Mucosa of descending colon (tissue), 3 donors: ENCODE data around the gene KLHDC7A. TPM values are rescaled to one million over a fixed set of nuclear protein-coding genes. Genes with fewer than 3 reads are reported as not detected.

Experiments used
- ATAC-seq: fragments of 200-7000 bp; cut with Tn5 transposase; one replicate; pipeline ENCODE4 v1.9.1; 2020; ENCODE audit warnings: mild to moderate bottlenecking, moderate library complexity
- DNase-seq, 3 donors: peaks; one replicate each; pipeline ENCODE4 v3.0.0-alpha.2; 2020
- H3K36me3 ChIP-seq: fragments of 200-600 bp; one replicate; pipeline ENCODE4 v1.8.0; 2021; ENCODE audit warnings: low read depth, mild to moderate bottlenecking
- H3K4me1 ChIP-seq: fragments of 200-600 bp; one replicate; pipeline ENCODE4 v1.8.0; 2021; ENCODE audit warnings: low read depth, mild to moderate bottlenecking
- H3K4me3 ChIP-seq: fragments of 200-600 bp; one replicate; pipeline ENCODE4 v1.8.0; 2021; ENCODE audit warnings: mild to moderate bottlenecking
- H3K9me3 ChIP-seq: fragments of 200-600 bp; one replicate; pipeline ENCODE4 v1.8.0; 2021; ENCODE audit warnings: mild to moderate bottlenecking
- CTCF ChIP-seq: fragments of 200-600 bp; IDR thresholded peaks from one replicate; pipeline ENCODE4 v1.8.0; 2022; ENCODE audit warnings: antibody characterized with exemption, mild to moderate bottlenecking
- intact Hi-C, 2 donors: fragments of 100-400 bp; cut with DNase I in 1 of 2; cut with micrococcal nuclease in 1 of 2; formaldehyde crosslinking; loops; one replicate each; pipeline versions ENCODE4 v1.11.0 to v1.11.1; 2022; cut with DNase I, micrococcal nuclease
- total RNA-seq, 3 donors: library from RNA; stranded (reverse); fragmentation: NEBNext Ultra II Directional in 2 of 3; extraction: Animal tissue kit (Norgen Biotek cat#: 25700) in 2 of 3; gene quantifications; one replicate each; pipeline versions ENCODE4 v1.2.1 to v1.2.4, GENCODE V29; 2021 to 2023
- donor health status: DM: no; HTN: no; CAD: no; lungs with moderate emphysema.
- donor health status: DM: no; HTN: no; CAD: no.
- donor health status: DM: no; HTN: yes; CAD: no.

The KLHDC7A gene
- total RNA-seq, 3 donors from 2014 or later = 0.13 to 3.5 (median 2.3) TPM

- Histone ChIP-seq H3K4me1 (no peaks in the 10 kb centered on the region), H3K36me3 (no peaks in the 10 kb centered on the region), H3K9me3 (no peaks in the 10 kb centered on the region), H3K4me3 (no peak overlapping the region)
- no peak for TF ChIP-seq CTCF
- DNase-seq (no peak), ATAC-seq (no peak)
- intact Hi-C loops = no loop called here
These were observed 3.5 kb downstream of the KLHDC7A start for GRCh38 chr1:18484276-18484675.

- H3K4me1 ChIP-seq = no peaks in the 10 kb centered on the region
- H3K4me3 ChIP-seq = no peak overlapping the region
- no peaks in the 10 kb centered on the region for H3K36me3 ChIP-seq
- no peak for ATAC-seq
- no peaks in the 10 kb centered on the region for H3K9me3 ChIP-seq
- no peak for DNase-seq
- intact Hi-C loops = no loop called here
- TF ChIP-seq CTCF = no peak
These were observed 4.0 kb downstream of the KLHDC7A start for GRCh38 chr1:18484721-18485120.

GRCh38 chr1:18485227-18485626 lies 4.5 kb downstream of the KLHDC7A start:
- DNase-seq (no peak), ATAC-seq (no peak)
- intact Hi-C loops = no loop called here
- no peaks in the 10 kb centered on the region for H3K9me3 ChIP-seq
- H3K4me1 ChIP-seq = no peaks in the 10 kb centered on the region
- TF ChIP-seq CTCF = no peak
- no peak overlapping the region for H3K4me3 ChIP-seq
- H3K36me3 ChIP-seq = no peaks in the 10 kb centered on the region

- Histone ChIP-seq H3K9me3 (no peaks in the 10 kb centered on the region), H3K4me3 (no peak overlapping the region), H3K36me3 (no peaks in the 10 kb centered on the region), H3K4me1 (no peaks in the 10 kb centered on the region)
- DNase-seq (no peak), ATAC-seq (no peak)
- TF ChIP-seq CTCF = no peak
- intact Hi-C loops = no loop called here
These were observed 5.5 kb downstream of the KLHDC7A start for GRCh38 chr1:18486195-18486594.

GRCh38 chr1:18489417-18490143 lies 8.8 kb downstream of the KLHDC7A start:
- Histone ChIP-seq H3K4me3 (no peak overlapping the region), H3K4me1 (no peaks in the 10 kb centered on the region), H3K36me3 (no peaks in the 10 kb centered on the region), H3K9me3 (no peaks in the 10 kb centered on the region)
- TF ChIP-seq CTCF = no peak
- intact Hi-C loops = no loop called here
- no peak for DNase-seq
- ATAC-seq = no peak

GRCh38 chr1:18491168-18491567 lies 10.4 kb downstream of the KLHDC7A start:
- intact Hi-C loops = no loop called here
- no peak for TF ChIP-seq CTCF
- no peak for ATAC-seq

More at GRCh38 chr1:18491168-18491567, 10.4 kb downstream of the KLHDC7A start:
- Histone ChIP-seq H3K9me3 (no peaks in the 10 kb centered on the region), H3K36me3 (no peaks in the 10 kb centered on the region), H3K4me1 (no peaks in the 10 kb centered on the region), H3K4me3 (no peak overlapping the region)
- no peak for DNase-seq
